ENCODE data around the gene ELP5. TPM values are rescaled to one million over a fixed set of nuclear protein-coding genes. Genes with fewer than 3 reads are reported as not detected.

The ELP5 gene
- total RNA-seq, 1 experiment from 2014 or later, result 49.6 TPM

DNA sequence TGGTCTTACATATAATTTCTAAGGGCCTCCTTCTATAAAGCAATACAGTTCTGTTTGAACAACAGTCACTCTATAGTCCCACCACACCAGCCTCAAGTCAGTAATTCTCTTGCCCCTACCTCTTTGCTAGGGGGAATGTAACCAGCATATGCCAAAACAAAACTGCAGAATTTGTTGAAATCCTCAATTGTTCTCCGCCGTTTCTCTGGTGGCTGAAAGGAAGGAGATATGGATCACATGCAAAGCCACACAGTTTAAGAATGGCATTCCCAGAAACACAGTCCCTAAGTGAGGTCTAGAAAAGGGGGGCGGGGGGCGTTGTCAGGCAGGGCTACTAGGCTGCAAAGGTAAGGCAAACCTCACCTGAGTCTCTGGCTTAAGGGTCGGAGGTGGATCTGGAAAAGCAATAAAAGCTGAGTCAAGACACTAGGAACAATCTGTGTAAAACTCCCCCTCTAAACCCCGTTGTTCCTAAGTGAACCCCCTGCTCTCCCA, 14.7 kb upstream of the ELP5 start:
- Histone ChIP-seq H3K56ac (ENCODE audit: insufficient read length, low read depth, low read length) (no peak overlapping the region), H3K4me2 (ENCODE audit: insufficient read depth, insufficient read length, low read length) (peak overlapping the region; percentile 82), H3K23ac (ENCODE audit: insufficient read length, low read depth, low read length) (no peak overlapping the region), H2AK5ac (ENCODE audit: insufficient read length, low read length) (no peak overlapping the region), H4K8ac (replicated peaks; ENCODE audit: insufficient read length, low read depth, low read length) (no peak overlapping the region), H2AFZ (ENCODE audit: low read length) (no peak overlapping the region), H2BK120ac (ENCODE audit: low read depth, low read length, poor library complexity, severe bottlenecking) (no peak overlapping the region), H3K9me3 (ENCODE audit: control insufficient read depth, low read depth, low read length) (no peaks in the 10 kb centered on the region), H3K27me3 (ENCODE audit: insufficient read depth, low read length) (no peaks in the 10 kb centered on the region), H3K23me2 (ENCODE audit: insufficient read length, low read depth, low read length, poor library complexity, severe bottlenecking) (peaks cover 11% of the 10 kb centered on the region), H3K79me1 (ENCODE audit: insufficient read depth, low read depth, low read length, poor library complexity, severe bottlenecking) (peaks cover 13% of the 10 kb centered on the region), H3K79me2 (ENCODE audit: insufficient read depth, low read length) (peaks cover 17% of the 10 kb centered on the region; the same call in 1 of the 2 replicates), H2BK5ac (ENCODE audit: insufficient read length, low read length) (no peak overlapping the region), H3K14ac (ENCODE audit: insufficient read depth, low read length) (no peak overlapping the region), H3K27ac (ENCODE audit: insufficient read length, low read depth, low read length) (no peak overlapping the region), H4K5ac (ENCODE audit: insufficient read length, low read depth, low read length) (no peak overlapping the region), H2BK20ac (ENCODE audit: low read depth, low read length, poor library complexity, severe bottlenecking) (no peak overlapping the region), H3K4me1 (ENCODE audit: insufficient read depth, low read length) (no peaks in the 10 kb centered on the region), H3K18ac (ENCODE audit: insufficient read length, low read depth, low read length) (no peak overlapping the region), H3K9ac (ENCODE audit: extremely low read depth, insufficient read length, low read length) (peak overlapping the region; percentile 28), H2BK12ac (ENCODE audit: insufficient read length, low read depth, low read length) (no peak overlapping the region), H2BK15ac (ENCODE audit: low read depth, low read length) (no peak overlapping the region), H3K4ac (ENCODE audit: low read depth, low read length) (no peak overlapping the region), H4K20me1 (ENCODE audit: control insufficient read depth, insufficient read depth, insufficient read length) (no peaks in the 10 kb centered on the region), H4K91ac (ENCODE audit: insufficient read length, low read depth, low read length) (no peak overlapping the region), H3T11ph (ENCODE audit: low read length) (no peak overlapping the region)
- Mint-ChIP-seq H3K9me3 (peaks cover 0 to 2% of the 10 kb centered on the region in 2 experiments; a peak in 1 of 5 replicates), H3K4me1 (peaks cover 44 to 58% of the 10 kb centered on the region in 2 experiments), H3K36me3 (ENCODE audit: insufficient read depth in 1 of 3, low read depth in 3 of 3) (peaks cover 35 to 59% (median 46%) of the 10 kb centered on the region in 3 experiments), H3K27me3 (ENCODE audit: low read depth) (no peaks in the 10 kb centered on the region; the same call in 1 of the 2 replicates), H3K27ac (peak overlapping the region; percentile 30 to 76 (median 68); a peak in 5 of 7 replicates), H3K4me3 (peak overlapping the region; percentile 95 to 97)
- TF ChIP-seq, protein P1, sequence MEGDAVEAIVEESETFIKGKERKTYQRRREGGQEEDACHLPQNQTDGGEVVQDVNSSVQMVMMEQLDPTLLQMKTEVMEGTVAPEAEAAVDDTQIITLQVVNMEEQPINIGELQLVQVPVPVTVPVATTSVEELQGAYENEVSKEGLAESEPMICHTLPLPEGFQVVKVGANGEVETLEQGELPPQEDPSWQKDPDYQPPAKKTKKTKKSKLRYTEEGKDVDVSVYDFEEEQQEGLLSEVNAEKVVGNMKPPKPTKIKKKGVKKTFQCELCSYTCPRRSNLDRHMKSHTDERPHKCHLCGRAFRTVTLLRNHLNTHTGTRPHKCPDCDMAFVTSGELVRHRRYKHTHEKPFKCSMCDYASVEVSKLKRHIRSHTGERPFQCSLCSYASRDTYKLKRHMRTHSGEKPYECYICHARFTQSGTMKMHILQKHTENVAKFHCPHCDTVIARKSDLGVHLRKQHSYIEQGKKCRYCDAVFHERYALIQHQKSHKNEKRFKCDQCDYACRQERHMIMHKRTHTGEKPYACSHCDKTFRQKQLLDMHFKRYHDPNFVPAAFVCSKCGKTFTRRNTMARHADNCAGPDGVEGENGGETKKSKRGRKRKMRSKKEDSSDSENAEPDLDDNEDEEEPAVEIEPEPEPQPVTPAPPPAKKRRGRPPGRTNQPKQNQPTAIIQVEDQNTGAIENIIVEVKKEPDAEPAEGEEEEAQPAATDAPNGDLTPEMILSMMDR (conservative IDR thresholded peaks at IDR 0.05), result no peak
- WGBS (ENCODE audit: extremely low coverage, insufficient read length, low lambda C conversion rate), result no CpG with 5 or more reads among the region's 6 CpGs
- no peak for DNase-seq
